Pancreas (tissue), 10 donors: ENCODE data around the gene RGS14. TPM values are rescaled to one million over a fixed set of nuclear protein-coding genes. Genes with fewer than 3 reads are reported as not detected.

ENCODE experiments used
- ATAC-seq, 4 donors: fragments of 200-7000 bp; cut with Tn5 transposase; one replicate each; pipeline versions ENCODE4 v1.8.0 to v1.9.1; 2020; ENCODE audit warnings: mild to moderate bottlenecking in 4 of 4, moderate library complexity in 4 of 4
- DNase-seq, 6 donors: peaks; one replicate each; pipeline ENCODE4 v3.0.0-alpha.2; 2020
- FAIRE-seq: peaks from 2 replicates; lab custom pipeline; 2012; peaks lifted over from hg19 to GRCh38; lab: Jason Lieb, UNC
- H3K27ac ChIP-seq, 4 donors: fragments of 200-600 bp; sonication (generic); 1 replicate in 3 of 4; 2 replicates in 1 of 4; pipeline versions ENCODE4 v1.5.0 to v1.8.0; 2020
- H3K27me3 ChIP-seq, 4 donors: fragments of 200-600 bp; one replicate each; pipeline ENCODE4 v1.8.0; 2021
- H3K36me3 ChIP-seq, 3 donors: fragments of 200-600 bp; sonication (generic) in 1 of 3; one replicate each; pipeline versions ENCODE4 v1.5.0 to v1.8.0; 2020 to 2021
- H3K4me1 ChIP-seq, 3 donors: fragments of 200-600 bp; one replicate each; pipeline ENCODE4 v1.8.0; 2021
- H3K4me3 ChIP-seq, 4 donors: fragments of 200-600 bp; sonication (generic) in 2 of 4; one replicate each; pipeline versions ENCODE4 v1.5.0 to v1.8.0; 2020 to 2021
- H3K9me3 ChIP-seq, 4 donors: fragments of 200-600 bp; one replicate each; pipeline ENCODE4 v1.8.0; 2021
- WGBS, 2 donors: extraction: QIAGEN DNeasy Blood & Tissue Kit; methylation state at CpG; one replicate each; pipeline ENCODE4 v1.1.7; 2013; 5-methylcytosine and 5-hydroxymethylcytosine counted together
- intact Hi-C, 3 donors: fragments of 100-400 bp; cut with DNase I; formaldehyde crosslinking; loops; one replicate each; pipeline versions ENCODE4 v1.11.1 to v1.14.2; 2022
- polyA plus RNA-seq, 2 donors: library from polyadenylated mRNA; stranded (reverse); fragments of 200-250 nt; gene quantifications; one replicate each; pipeline ENCODE4 v1.2.3, GENCODE V29; 2013
- total RNA-seq, 6 donors: library from RNA; stranded (reverse); fragmentation: NEBNext Ultra II Directional in 4 of 6; extraction: Animal tissue kit (Norgen Biotek cat#: 25700) in 4 of 6; gene quantifications; one replicate each; pipeline versions ENCODE4 v1.2.1 to v1.2.4, GENCODE V29; 2021 to 2023
- TF ChIP-seq, protein P1 (sequence below), 4 donors: fragments of 200-600 bp; sonication (generic) in 3 of 4; IDR thresholded peaks; one replicate each; pipeline versions ENCODE4 v1.5.0 to v1.8.0; 2021; ENCODE audit warnings: antibody characterized with exemption in 4 of 4
- donor health status: healthy with polysubstance abuse.
- donor health status: DM: no; HTN: no; CAD: no; lungs with moderate emphysema.
- donor health status: DM: no; HTN: no; CAD: no.
- donor health status: control.
- donor health status: control.
- donor health status: Bipolar disorder and iron deficiency.
- donor health status: DM: yes; HTN: yes; CAD: no.
- donor health status: DM: no; HTN: no; CAD: no.
- donor health status: DM: no; HTN: no; CAD: no.
- donor health status: DM: yes; HTN: yes; CAD: no.

RGS14 gene
- total and polyA plus RNA-seq, 8 donors, result 7.0 to 30.9 (median 12.2) TPM

DNA sequence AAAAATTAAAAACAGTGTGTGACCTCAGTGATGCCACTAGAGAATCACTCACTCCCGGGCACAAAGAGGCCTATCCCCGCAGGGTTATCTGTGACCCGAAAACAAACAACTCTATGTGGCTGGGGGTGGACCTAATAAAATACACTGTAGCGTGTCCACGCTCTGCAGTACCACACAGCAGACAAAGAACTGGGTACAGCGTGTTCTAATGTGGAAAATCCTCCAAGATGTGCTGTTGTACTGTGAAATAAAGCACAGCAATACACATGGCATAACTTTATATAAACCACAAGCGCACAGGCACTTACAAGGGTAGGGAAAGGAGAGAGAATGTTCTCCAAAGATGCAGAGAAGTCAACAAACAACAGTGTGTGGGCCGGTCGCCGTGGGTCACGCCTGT, 18.4 kb downstream of the RGS14 start:
- WGBS, 2 donors, result 80 to 85% methylated on average over 11 of the region's 11 CpGs
- peaks cover 0 to 6% (median 0%) of the 10 kb centered on the region in 3 donors for H3K4me1 ChIP-seq
- TF ChIP-seq, protein P1, sequence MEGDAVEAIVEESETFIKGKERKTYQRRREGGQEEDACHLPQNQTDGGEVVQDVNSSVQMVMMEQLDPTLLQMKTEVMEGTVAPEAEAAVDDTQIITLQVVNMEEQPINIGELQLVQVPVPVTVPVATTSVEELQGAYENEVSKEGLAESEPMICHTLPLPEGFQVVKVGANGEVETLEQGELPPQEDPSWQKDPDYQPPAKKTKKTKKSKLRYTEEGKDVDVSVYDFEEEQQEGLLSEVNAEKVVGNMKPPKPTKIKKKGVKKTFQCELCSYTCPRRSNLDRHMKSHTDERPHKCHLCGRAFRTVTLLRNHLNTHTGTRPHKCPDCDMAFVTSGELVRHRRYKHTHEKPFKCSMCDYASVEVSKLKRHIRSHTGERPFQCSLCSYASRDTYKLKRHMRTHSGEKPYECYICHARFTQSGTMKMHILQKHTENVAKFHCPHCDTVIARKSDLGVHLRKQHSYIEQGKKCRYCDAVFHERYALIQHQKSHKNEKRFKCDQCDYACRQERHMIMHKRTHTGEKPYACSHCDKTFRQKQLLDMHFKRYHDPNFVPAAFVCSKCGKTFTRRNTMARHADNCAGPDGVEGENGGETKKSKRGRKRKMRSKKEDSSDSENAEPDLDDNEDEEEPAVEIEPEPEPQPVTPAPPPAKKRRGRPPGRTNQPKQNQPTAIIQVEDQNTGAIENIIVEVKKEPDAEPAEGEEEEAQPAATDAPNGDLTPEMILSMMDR (IDR thresholded peaks at IDR 0.05), result no peak
- no peak overlapping the region for H3K4me3 ChIP-seq
- FAIRE-seq, result no peak
- DNase-seq, result no peak
- ATAC-seq, result no peak
- no peaks in the 10 kb centered on the region for H3K36me3 ChIP-seq
- no peak overlapping the region for H3K27ac ChIP-seq
- H3K27me3 ChIP-seq, result no peaks in the 10 kb centered on the region
- intact Hi-C loops, result no loop called here
- no peaks in the 10 kb centered on the region for H3K9me3 ChIP-seq

GRCh38 chr5:177377851-177378776, 20.4 kb downstream of the RGS14 start:
- no peak for ATAC-seq
- Histone ChIP-seq H3K36me3 (no peaks in the 10 kb centered on the region), H3K9me3 (no peaks in the 10 kb centered on the region), H3K27me3 (no peaks in the 10 kb centered on the region), H3K4me1 (no peaks in the 10 kb centered on the region), H3K4me3 (no peak overlapping the region), H3K27ac (no peak overlapping the region)
- TF ChIP-seq, protein P1 (IDR thresholded peaks at IDR 0.05), result no peak
- intact Hi-C loops, result no loop called here
- WGBS, 2 donors, result 88 to 89% methylated on average over 8 of the region's 8 CpGs
- FAIRE-seq, result no peak
- DNase-seq, result no peak

- Histone ChIP-seq H3K36me3 (no peaks in the 10 kb centered on the region), H3K4me3 (no peak overlapping the region), H3K27me3 (no peaks in the 10 kb centered on the region), H3K4me1 (no peaks in the 10 kb centered on the region), H3K27ac (peak overlapping the region in 1 of 4 donors; percentile 23), H3K9me3 (no peaks in the 10 kb centered on the region)
- WGBS, 2 donors, result 70 to 73% methylated on average over 15 of the region's 15 CpGs
- intact Hi-C loops, result no loop called here
- peak in 3 of 4 donors; percentile 40 to 52 (median 42) for ATAC-seq
- no peak for FAIRE-seq
- no peak for DNase-seq
- TF ChIP-seq, protein P1 (IDR thresholded peaks at IDR 0.05), result no peak
These were observed 21.5 kb downstream of the RGS14 start for GRCh38 chr5:177378884-177379883.

DNA sequence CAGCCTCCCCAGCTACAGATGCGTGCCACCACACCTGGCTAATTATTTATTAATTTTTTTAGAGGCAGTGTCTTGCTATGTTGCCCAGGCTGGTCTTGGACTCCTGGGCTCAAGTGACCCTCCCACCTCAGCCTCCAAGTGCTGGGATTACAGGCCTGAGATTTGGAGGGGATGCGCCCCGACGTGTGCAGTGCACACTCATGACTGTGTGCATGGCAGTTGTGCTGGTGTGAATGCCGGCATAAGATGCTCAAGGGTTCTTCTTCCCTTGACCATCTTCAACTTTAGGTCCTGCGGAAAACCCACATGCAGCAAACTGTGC, 23.0 kb downstream of the RGS14 start:
- Histone ChIP-seq H3K9me3 (no peaks in the 10 kb centered on the region), H3K4me1 (no peaks in the 10 kb centered on the region), H3K4me3 (no peak overlapping the region), H3K36me3 (no peaks in the 10 kb centered on the region), H3K27me3 (no peaks in the 10 kb centered on the region), H3K27ac (no peak overlapping the region)
- ATAC-seq (no peak), FAIRE-seq (no peak), DNase-seq (no peak)
- TF ChIP-seq, protein P1 (IDR thresholded peaks at IDR 0.05), result no peak
- WGBS, 2 donors, result 91 to 95% methylated on average over 6 of the region's 6 CpGs
- intact Hi-C loops, result loop anchor here in 1 of 3 donors (10.0 kb wide), 1 partner anchor 66 kb away; the partner anchor contains the start of gene MXD3
